Measurements from ENCODE around the gene GSTP1.
"Not testable (repeated sequence)": the region's sequence is repeated elsewhere in the genome, so short reads cannot be mapped to it uniquely, and the experiment has no call there.

Gene GSTP1

DNA sequence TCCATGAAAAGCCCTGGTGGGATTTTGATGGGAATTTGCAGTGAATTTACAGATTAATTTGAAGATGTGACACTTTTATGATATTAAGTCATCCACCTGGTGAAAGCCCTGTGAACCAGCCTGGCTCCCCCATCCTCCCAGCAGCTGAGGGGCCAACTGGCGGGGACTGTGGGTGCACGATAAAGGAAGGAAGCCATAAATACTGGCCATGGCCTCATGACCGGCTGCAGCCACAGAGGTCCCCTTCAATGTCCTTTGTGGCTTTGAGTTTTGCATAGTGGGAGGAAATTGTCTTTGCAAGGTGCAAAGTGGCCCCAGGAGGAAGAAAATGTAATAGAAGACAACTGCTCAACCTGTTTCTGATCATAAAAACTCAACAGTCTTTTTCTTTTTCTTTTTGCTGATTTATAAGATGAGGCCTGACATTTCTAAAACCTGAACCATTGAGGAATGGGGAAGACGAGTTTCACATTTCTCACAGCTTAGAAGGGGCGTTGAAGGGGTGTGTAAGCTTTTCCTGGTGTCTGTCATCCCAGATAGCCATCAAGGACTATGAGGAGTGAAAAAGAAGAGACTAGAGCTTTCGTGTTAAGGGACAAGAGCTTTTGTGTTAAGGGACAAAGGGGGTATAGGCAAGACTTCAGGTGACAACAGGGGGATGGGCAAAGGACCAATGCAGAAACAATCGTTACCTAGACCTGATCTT lies 16.9 kb downstream of the GSTP1 start:
- TF ChIP-seq, protein P1, sequence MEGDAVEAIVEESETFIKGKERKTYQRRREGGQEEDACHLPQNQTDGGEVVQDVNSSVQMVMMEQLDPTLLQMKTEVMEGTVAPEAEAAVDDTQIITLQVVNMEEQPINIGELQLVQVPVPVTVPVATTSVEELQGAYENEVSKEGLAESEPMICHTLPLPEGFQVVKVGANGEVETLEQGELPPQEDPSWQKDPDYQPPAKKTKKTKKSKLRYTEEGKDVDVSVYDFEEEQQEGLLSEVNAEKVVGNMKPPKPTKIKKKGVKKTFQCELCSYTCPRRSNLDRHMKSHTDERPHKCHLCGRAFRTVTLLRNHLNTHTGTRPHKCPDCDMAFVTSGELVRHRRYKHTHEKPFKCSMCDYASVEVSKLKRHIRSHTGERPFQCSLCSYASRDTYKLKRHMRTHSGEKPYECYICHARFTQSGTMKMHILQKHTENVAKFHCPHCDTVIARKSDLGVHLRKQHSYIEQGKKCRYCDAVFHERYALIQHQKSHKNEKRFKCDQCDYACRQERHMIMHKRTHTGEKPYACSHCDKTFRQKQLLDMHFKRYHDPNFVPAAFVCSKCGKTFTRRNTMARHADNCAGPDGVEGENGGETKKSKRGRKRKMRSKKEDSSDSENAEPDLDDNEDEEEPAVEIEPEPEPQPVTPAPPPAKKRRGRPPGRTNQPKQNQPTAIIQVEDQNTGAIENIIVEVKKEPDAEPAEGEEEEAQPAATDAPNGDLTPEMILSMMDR (IDR thresholded peaks at IDR 0.05; ENCODE audit: low read depth, low read length): no peak
- Histone ChIP-seq H3K36me3 (no peaks in the 10 kb centered on the region), H3K27me3 (peaks cover 15% of the 10 kb centered on the region), H3K4me1 (no peaks in the 10 kb centered on the region), H3K9me3 (0 out of 2 replicates have a peak, but pooled peaks cover 3% of the 10 kb centered on the region), H3K4me3 (ENCODE audit: low read depth, low read length) (no peak overlapping the region)
- no peak for DNase-seq

DNA sequence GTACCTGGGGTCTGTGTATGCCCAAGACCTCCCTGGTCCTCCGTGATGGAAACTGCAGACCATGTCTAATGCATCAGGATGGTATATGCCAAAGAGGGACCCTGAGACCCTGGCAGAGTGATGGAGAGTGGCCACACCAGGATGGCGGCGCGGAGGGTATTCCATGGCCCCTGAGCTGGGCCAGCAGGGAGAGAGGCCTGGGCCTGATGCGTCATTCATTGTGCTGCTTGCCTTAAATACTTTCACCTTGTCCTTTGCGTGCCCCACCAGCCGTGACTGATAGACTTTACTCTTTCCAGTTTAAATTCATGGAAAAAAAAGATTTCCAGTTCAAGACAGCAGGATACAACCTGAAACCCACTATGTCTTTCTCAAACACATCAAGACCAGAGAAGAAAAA lies 17.5 kb downstream of the GSTP1 start:
- TF ChIP-seq, protein P1 (IDR thresholded peaks at IDR 0.05; ENCODE audit: low read depth, low read length): no peak
- H3K4me3 ChIP-seq (ENCODE audit: low read depth, low read length): no peak overlapping the region

DNA sequence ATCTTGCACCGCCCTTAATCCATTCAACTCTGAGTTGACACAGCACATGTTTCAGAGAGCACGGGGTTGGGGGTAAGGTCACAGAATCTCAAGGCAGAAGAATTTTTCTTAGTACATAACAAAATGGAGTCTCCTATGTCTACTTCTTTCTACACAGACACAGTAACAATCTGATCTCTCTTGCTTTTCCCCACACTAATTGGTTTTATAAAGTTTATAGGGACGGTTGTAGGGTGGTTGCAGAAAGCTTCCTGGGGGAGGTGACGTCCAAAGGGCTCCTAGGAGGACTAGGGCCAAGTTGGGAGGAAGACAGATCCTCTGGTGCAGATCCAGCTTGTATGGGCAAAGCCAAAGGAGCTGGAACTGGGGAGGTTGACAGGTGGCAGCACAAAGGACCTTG lies 20.5 kb downstream of the GSTP1 start:
- not testable (repeated sequence) for DNase-seq; H3K9me3 ChIP-seq; H3K4me3 ChIP-seq (ENCODE audit: low read depth, low read length); H3K4me1 ChIP-seq; H3K36me3 ChIP-seq
- peaks cover 10% of the 10 kb centered on the region for H3K27me3 ChIP-seq

More for the DNA sequence above, 17.5 kb downstream of the GSTP1 start:
- peaks cover 15% of the 10 kb centered on the region for H3K27me3 ChIP-seq
- no peaks in the 10 kb centered on the region for H3K4me1 ChIP-seq
- H3K36me3 ChIP-seq: no peaks in the 10 kb centered on the region
- 0 out of 2 replicates have a peak, but pooled peaks cover 3% of the 10 kb centered on the region for H3K9me3 ChIP-seq
- DNase-seq: no peak

DNA sequence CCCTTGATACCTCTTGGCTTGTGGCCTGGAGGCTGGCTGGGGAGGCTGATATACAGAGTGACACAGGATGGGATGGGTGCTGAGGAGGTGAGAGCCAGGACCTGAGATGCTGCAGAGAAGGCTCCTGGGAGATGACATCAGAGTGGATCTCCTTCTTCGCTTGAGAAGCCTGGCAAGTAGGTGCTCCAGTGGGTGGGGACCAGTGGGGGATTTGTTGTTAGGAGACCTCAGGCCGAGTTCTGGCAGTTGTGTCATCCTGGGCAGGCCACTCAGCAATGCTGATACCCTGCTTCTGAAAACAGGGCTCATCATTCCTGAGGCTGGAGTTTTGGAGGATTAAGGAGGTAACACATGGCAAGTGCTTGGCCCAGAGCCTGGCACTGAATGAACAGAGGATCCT lies 21.2 kb downstream of the GSTP1 start:
- no peaks in the 10 kb centered on the region; the same call in 1 of the 2 replicates for H3K4me1 ChIP-seq
- H3K4me3 ChIP-seq (ENCODE audit: low read depth, low read length): no peak overlapping the region
- H3K9me3 ChIP-seq: no peaks in the 10 kb centered on the region
- peaks cover 7% of the 10 kb centered on the region; the same call in 1 of the 2 replicates for H3K27me3 ChIP-seq
- no peak for DNase-seq
- H3K36me3 ChIP-seq: peaks cover 15% of the 10 kb centered on the region
- TF ChIP-seq, protein P1 (IDR thresholded peaks at IDR 0.05; ENCODE audit: low read depth, low read length): no peak

DNA sequence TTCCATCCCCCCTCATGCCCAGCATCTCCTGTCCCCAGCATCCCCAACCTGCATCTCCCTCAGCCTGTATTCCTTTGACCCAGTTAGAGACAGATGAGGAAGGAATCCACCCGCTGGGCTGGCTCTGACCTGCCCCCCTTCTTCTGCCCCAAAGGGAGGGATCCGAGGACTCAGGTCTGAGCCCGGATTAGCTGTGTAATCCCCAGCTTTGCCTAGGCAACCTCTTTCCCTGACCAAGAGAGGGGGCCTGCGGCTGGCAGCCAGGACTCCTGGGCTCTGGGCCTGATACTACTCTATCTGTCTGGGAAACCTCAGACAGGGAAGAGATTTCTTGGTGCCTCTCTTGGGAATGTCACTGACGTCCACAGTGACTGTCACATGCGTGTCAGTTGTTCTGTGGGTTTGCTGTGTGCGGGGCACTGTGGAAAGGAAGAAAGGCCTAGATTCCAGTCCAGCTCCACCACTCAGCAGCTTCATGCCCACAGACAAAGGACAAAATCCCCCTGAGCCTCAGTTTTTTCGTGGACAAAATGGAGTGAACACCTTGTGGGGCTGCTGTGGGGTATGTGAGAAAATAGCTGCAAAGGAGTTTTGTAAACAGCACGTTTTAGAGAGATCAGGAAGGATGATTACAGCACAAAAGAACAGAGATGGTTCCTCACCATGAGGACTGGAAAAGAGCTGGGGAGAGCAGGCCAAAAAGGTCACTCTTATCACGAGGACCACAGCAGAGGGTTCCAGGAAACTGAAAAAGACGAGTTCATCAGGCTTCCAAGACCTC lies 21.8 kb downstream of the GSTP1 start:
- no peak overlapping the region for H3K4me3 ChIP-seq (ENCODE audit: low read depth, low read length)
- H3K9me3 ChIP-seq: no peaks in the 10 kb centered on the region
- DNase-seq: no peak
- TF ChIP-seq, protein P1 (IDR thresholded peaks at IDR 0.05; ENCODE audit: low read depth, low read length): no peak
- H3K36me3 ChIP-seq: peaks cover 19% of the 10 kb centered on the region
- H3K4me1 ChIP-seq: no peaks in the 10 kb centered on the region; the same call in 1 of the 2 replicates
- H3K27me3 ChIP-seq: peaks cover 3% of the 10 kb centered on the region; the same call in 1 of the 2 replicates

DNA sequence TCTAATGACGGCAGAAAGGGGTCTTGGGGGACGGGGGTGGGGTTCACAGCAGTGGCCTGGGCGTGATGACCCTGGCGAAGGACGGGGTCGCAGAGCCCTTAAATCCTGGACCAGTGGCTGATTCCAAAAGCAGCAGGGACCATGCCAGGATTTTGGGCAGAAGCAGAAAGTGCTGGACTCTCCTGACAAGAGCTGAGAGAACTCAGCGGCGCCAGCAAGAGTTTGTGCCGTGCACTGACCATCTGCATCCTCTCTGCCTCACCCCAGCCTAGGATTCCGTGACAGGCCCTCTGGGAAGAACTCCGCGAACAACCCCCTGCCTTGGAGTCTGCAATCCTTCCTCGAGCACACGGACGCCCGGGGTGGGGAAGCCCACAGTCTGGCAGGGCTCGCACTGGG lies 22.5 kb downstream of the GSTP1 start:
- DNase-seq: no peak
- H3K4me3 ChIP-seq (ENCODE audit: low read depth, low read length): peak overlapping the region; percentile 94
- H3K9me3 ChIP-seq: no peaks in the 10 kb centered on the region
- H3K27me3 ChIP-seq: no peaks in the 10 kb centered on the region
- TF ChIP-seq, protein P1 (IDR thresholded peaks at IDR 0.05; ENCODE audit: low read depth, low read length): no peak
- H3K4me1 ChIP-seq: no peaks in the 10 kb centered on the region; the same call in 1 of the 2 replicates
- H3K36me3 ChIP-seq: peaks cover 25% of the 10 kb centered on the region
